Mesenchymal stem cell (in vitro differentiated cells and primary cell): Measurements from ENCODE around the gene PIGM.

Source experiments
- DNase-seq: peaks from one replicate; pipeline ENCODE4 v3.0.0-alpha.2; 2013
- H2AFZ ChIP-seq: one replicate; pipeline ENCODE4 v1.6.1; 2013; ENCODE audit warnings: low read depth, mild to moderate bottlenecking, control low read depth, inconsistent platforms, low read length, moderate library complexity
- H2AK5ac ChIP-seq: 2 replicates; pipeline ENCODE4 v1.6.1; 2013; ENCODE audit warnings: low read length, moderate library complexity, mild to moderate bottlenecking, inconsistent platforms; ENCODE audit not compliant: severe bottlenecking
- H2BK120ac ChIP-seq: one replicate; pipeline ENCODE4 v1.6.1; 2013; ENCODE audit warnings: low read depth, mild to moderate bottlenecking, inconsistent platforms, low read length, moderate library complexity
- H2BK12ac ChIP-seq, 2 experiments: one replicate each; pipeline ENCODE4 v1.6.1; 2013; ENCODE audit warnings: inconsistent platforms in 2 of 2, low read length in 2 of 2, mild to moderate bottlenecking in 2 of 2, moderate library complexity in 2 of 2, control low read depth in 1 of 2
- H2BK15ac ChIP-seq: one replicate; pipeline ENCODE4 v1.6.1; 2013; ENCODE audit warnings: mild to moderate bottlenecking, low read depth, inconsistent platforms; ENCODE audit not compliant: poor library complexity, severe bottlenecking
- H2BK5ac ChIP-seq: 2 replicates; pipeline ENCODE4 v1.6.1; 2013; ENCODE audit warnings: low read depth, mild to moderate bottlenecking, low read length, control low read depth, inconsistent platforms; ENCODE audit not compliant: poor library complexity, severe bottlenecking
- H3K14ac ChIP-seq, 2 experiments: one replicate each; pipeline ENCODE4 v1.6.1; 2013; ENCODE audit warnings: inconsistent platforms in 2 of 2, low read length in 2 of 2, control low read depth in 1 of 2, mild to moderate bottlenecking in 1 of 2, moderate library complexity in 1 of 2
- H3K18ac ChIP-seq, 2 experiments: one replicate each; pipeline ENCODE4 v1.6.1; 2013; ENCODE audit warnings: inconsistent platforms in 2 of 2, low read length in 2 of 2, control low read depth in 1 of 2, low read depth in 1 of 2, mild to moderate bottlenecking in 1 of 2
- H3K23ac ChIP-seq, 2 experiments: one replicate each; pipeline ENCODE4 v1.6.1; 2013; ENCODE audit warnings: inconsistent platforms in 2 of 2, low read length in 2 of 2, mild to moderate bottlenecking in 2 of 2, moderate library complexity in 2 of 2, control low read depth in 1 of 2
- H3K27ac ChIP-seq: 2 replicates; pipeline ENCODE4 v1.5.1; 2013; ENCODE audit warnings: mild to moderate bottlenecking, moderate library complexity, low read length, control low read depth, inconsistent platforms; ENCODE audit not compliant: poor library complexity, severe bottlenecking
- H3K27me3 ChIP-seq, 2 experiments: 2 replicates each; pipeline versions ENCODE4 v1.6.1 to v1.7.0; 2013; ENCODE audit warnings: low read length in 2 of 2, mild to moderate bottlenecking in 2 of 2, moderate library complexity in 2 of 2, control low read depth in 1 of 2, inconsistent platforms in 1 of 2; ENCODE audit not compliant: control insufficient read depth in 1 of 2, insufficient read depth in 1 of 2
- H3K36me3 ChIP-seq, 2 experiments: 2 replicates each; pipeline versions ENCODE4 v1.6.1 to v1.7.0; 2013; ENCODE audit warnings: low read length in 2 of 2, control low read depth in 1 of 2, inconsistent platforms in 1 of 2, low read depth in 1 of 2, mild to moderate bottlenecking in 1 of 2; ENCODE audit not compliant: insufficient read depth in 2 of 2, control insufficient read depth in 1 of 2
- H3K4ac ChIP-seq, 2 experiments: one replicate each; pipeline ENCODE4 v1.6.1; 2013; ENCODE audit warnings: inconsistent platforms in 2 of 2, low read length in 2 of 2, mild to moderate bottlenecking in 2 of 2, moderate library complexity in 2 of 2, control low read depth in 1 of 2, low read depth in 1 of 2
- H3K4me1 ChIP-seq: 2 replicates; pipeline ENCODE4 v1.6.1; 2013; ENCODE audit warnings: low read depth, low read length, control low read depth; ENCODE audit not compliant: control insufficient read depth, insufficient read depth
- H3K4me2 ChIP-seq: 2 replicates; pipeline ENCODE4 v1.6.1; 2013; ENCODE audit warnings: low read length, mild to moderate bottlenecking, inconsistent platforms; ENCODE audit not compliant: poor library complexity, severe bottlenecking
- H3K4me3 ChIP-seq, 2 experiments: 2 replicates each; pipeline versions ENCODE4 v1.5.1 to v1.7.0; 2013; ENCODE audit warnings: low read length in 2 of 2, mild to moderate bottlenecking in 2 of 2, control low read depth in 1 of 2, low read depth in 1 of 2; ENCODE audit not compliant: insufficient read depth in 1 of 2
- H3K79me1 ChIP-seq: replicated peaks from 2 replicates; pipeline ENCODE4 v1.6.1; 2013; ENCODE audit warnings: mild to moderate bottlenecking, control low read depth, low read length, inconsistent platforms; ENCODE audit not compliant: poor library complexity, severe bottlenecking
- H3K9ac ChIP-seq: 2 replicates; pipeline ENCODE4 v1.7.0; 2013; ENCODE audit warnings: mild to moderate bottlenecking, low read length, moderate library complexity
- H3K9me3 ChIP-seq: 2 replicates; pipeline ENCODE4 v1.7.0; 2013; ENCODE audit warnings: mild to moderate bottlenecking, low read length; ENCODE audit not compliant: control insufficient read depth
- H4K8ac ChIP-seq: one replicate; pipeline ENCODE4 v1.6.1; 2013; ENCODE audit warnings: inconsistent platforms, mild to moderate bottlenecking, low read length, moderate library complexity
- H4K91ac ChIP-seq: one replicate; pipeline ENCODE4 v1.6.1; 2013; ENCODE audit warnings: mild to moderate bottlenecking, low read length, inconsistent platforms
- WGBS: methylation state at CpG from one replicate; pipeline ENCODE4 v1.1.7; 2013; ENCODE audit warnings: mixed read lengths; 5-methylcytosine and 5-hydroxymethylcytosine counted together

PIGM gene

DNA sequence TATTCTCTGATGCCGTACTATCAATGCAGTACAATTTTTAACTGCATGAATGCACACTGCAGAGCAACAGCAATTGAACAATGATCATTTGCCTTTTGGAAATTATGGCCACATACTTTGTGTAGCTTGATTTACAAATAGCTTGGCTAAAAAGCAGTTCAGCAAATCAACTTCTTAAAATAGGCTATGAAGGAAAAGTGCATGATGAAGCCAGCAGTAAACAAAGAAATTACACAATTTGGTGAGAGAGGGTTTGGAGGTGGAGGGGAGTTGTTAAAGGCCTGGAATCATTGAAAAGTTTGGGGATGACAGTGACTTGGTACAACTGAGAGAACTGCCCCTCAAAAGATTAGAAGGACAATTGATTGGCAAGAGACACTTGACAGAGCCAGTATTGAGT, 6.5 kb downstream of the PIGM start:
- H3K27ac ChIP-seq = no peak overlapping the region
- H2BK120ac ChIP-seq = no peak overlapping the region
- H3K36me3 ChIP-seq = no peaks in the 10 kb centered on the region
- H3K9ac ChIP-seq = no peak overlapping the region
- H2AFZ ChIP-seq = no peak overlapping the region
- no peak overlapping the region for H3K4me2 ChIP-seq
- 100% methylated on average over 1 of the region's 1 CpG for WGBS
- no peak overlapping the region for H4K91ac ChIP-seq
- H3K4me3 ChIP-seq = no peak overlapping the region
- H3K9me3 ChIP-seq = no peaks in the 10 kb centered on the region
- no peak for DNase-seq
- no peak overlapping the region for H2BK12ac ChIP-seq
- H4K8ac ChIP-seq = no peak overlapping the region
- H3K4me1 ChIP-seq = no peaks in the 10 kb centered on the region
- H3K14ac ChIP-seq = no peak overlapping the region
- H3K18ac ChIP-seq = no peak overlapping the region
- no peak overlapping the region for H2BK15ac ChIP-seq
- no peak overlapping the region for H2BK5ac ChIP-seq
- H3K23ac ChIP-seq = no peak overlapping the region
- H3K4ac ChIP-seq = no peak overlapping the region
- peaks cover 3% of the 10 kb centered on the region for H3K79me1 ChIP-seq
- H2AK5ac ChIP-seq = no peak overlapping the region
- H3K27me3 ChIP-seq = peaks cover 0 to 5% of the 10 kb centered on the region in 2 experiments

DNA sequence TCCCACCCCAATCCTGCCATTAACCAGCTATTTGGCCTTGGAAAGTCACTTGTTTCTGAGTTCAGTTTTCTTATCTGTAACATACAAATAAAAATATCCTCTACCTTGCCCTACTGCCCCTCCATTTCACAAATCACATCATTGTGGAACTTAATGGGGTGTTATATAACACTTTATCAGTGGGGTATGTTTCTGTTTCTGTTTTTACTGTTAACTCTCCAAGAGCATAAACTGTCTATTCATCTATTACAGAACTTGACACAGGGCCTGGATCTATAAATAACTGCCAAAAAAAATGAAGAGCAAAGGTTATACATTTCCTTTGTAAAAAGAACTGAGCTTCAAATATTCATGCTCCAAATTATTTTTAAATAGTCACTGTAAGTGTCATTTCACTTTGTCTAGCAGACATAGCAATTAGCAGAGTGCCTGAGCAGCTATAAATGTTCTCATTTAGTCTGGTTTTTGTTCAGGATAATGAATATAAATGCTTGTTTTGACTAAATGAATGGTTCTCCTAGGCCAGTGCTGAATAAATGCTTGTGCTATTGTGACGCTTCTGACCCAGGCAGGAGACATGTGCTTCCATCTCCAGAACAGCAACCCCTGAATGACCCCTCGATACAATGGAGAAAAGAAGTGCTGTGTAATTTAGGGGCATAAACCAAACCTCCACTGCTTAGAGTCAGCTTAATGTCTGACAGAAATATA, 7.4 kb downstream of the PIGM start:
- no peak overlapping the region for H3K23ac ChIP-seq
- no peak overlapping the region for H3K18ac ChIP-seq
- H4K8ac ChIP-seq = no peak overlapping the region
- no peak overlapping the region for H3K4me3 ChIP-seq
- H3K14ac ChIP-seq = no peak overlapping the region
- H3K27me3 ChIP-seq = peaks cover 0 to 10% of the 10 kb centered on the region in 2 experiments
- no peak overlapping the region for H3K4me2 ChIP-seq
- no peak overlapping the region for H2AFZ ChIP-seq
- H3K9me3 ChIP-seq = no peaks in the 10 kb centered on the region
- no peak overlapping the region for H2BK15ac ChIP-seq
- no peaks in the 10 kb centered on the region for H3K36me3 ChIP-seq
- no peak overlapping the region for H2BK120ac ChIP-seq
- no peak overlapping the region for H2AK5ac ChIP-seq
- 94% methylated on average over 2 of the region's 2 CpGs for WGBS
- H3K4ac ChIP-seq = no peak overlapping the region
- no peak overlapping the region for H2BK5ac ChIP-seq
- H2BK12ac ChIP-seq = no peak overlapping the region
- no peak overlapping the region for H3K9ac ChIP-seq
- no peak overlapping the region for H4K91ac ChIP-seq
- no peaks in the 10 kb centered on the region for H3K79me1 ChIP-seq
- no peak for DNase-seq
- no peaks in the 10 kb centered on the region for H3K4me1 ChIP-seq
- H3K27ac ChIP-seq = no peak overlapping the region

DNA sequence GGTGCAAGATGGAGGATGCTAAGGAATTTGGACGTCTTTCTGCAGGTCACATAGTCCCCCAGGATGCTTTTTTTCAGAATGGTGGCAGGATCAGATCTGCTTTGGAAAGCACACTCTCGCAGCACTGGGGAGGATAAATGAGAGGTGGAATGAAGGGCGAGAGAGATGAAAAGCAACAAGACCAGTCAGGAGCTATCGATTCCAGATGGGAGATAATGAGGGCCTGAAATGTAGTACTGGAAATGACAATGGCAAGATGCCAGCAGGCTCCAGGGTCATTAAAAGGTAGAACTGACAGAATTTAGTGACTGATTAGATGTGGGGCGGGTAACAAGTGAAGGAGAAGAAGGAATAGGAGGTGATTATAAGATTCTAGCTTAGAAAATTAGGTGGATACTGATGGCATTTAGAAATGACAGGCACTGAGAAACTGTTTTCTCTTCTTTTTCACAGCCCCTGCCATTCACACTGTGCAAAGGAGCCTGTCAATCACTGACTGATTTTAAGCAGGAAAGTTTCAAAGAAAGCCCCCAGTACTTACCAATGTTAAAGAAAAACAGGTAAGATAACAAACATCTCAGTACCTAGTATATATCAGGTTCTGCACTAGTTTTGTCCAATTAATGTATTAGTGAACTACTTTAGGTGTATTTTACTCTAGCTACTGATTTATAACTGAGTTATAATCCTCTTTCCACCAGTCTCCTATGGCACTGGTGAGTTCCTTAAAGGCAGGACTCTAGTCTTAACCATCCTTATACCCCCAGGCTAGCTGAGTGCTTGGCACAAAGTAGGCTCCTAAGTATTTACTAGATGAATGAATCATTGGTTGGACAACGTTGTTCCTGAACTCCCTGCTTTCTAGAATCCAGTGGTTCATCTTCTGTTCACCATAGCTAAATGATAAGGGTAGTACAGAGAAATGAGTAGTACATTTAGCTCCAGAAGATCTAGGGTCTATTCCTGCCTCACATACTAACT, 9.2 kb downstream of the PIGM start:
- H3K23ac ChIP-seq = no peak overlapping the region
- WGBS = 73% methylated on average over 6 of the region's 6 CpGs
- H3K27ac ChIP-seq = no peak overlapping the region

DNA sequence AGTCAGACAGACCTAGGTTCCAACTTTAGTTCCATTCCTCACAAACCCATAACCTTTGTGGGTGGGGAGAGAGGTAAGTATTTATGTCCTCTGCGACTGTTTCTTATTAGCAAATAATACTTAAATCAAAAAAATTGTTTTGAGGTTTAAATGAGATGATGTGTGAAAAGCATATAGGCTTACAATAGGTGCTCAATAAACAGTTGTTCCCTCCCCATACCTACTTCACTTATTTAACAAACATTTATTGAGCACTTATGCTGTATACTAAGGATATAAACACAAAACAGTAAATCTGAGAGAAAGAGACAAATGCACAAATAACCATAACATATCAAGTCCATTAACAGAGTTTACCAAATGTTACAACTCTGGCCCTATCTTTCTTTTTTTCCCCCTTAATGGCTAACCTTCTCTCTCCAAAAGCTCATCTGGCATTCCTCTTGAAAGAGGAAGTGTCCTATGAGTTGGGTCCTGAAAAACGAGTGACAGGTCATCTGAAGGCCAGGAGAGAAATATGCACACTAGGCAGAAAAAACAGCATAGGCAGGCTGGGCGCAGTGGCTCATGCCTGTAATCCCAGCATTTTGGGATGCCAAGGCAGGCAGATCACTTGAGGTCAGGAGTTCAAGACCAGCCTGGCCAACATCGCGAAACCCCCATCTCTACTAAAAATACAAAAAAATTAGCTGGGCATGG, 10.3 kb downstream of the PIGM start:
- Histone ChIP-seq H2AK5ac (no peak overlapping the region), H3K4me1 (no peaks in the 10 kb centered on the region), H2BK12ac (no peak overlapping the region), H3K36me3 (no peaks in the 10 kb centered on the region), H3K27ac (no peak overlapping the region), H2AFZ (no peak overlapping the region), H3K4me2 (no peak overlapping the region), H2BK120ac (no peak overlapping the region), H3K18ac (no peak overlapping the region), H3K79me1 (no peaks in the 10 kb centered on the region), H2BK5ac (no peak overlapping the region), H3K14ac (no peak overlapping the region), H3K9me3 (no peaks in the 10 kb centered on the region), H4K8ac (no peak overlapping the region), H4K91ac (no peak overlapping the region), H3K23ac (no peak overlapping the region), H3K4ac (no peak overlapping the region), H3K4me3 (no peak overlapping the region), H3K9ac (no peak overlapping the region), H2BK15ac (no peak overlapping the region), H3K27me3 (peaks cover 0 to 19% of the 10 kb centered on the region in 2 experiments)
- 61% methylated on average over 2 of the region's 5 CpGs for WGBS
- no peak for DNase-seq

More for the DNA sequence above, 9.2 kb downstream of the PIGM start:
- H2BK12ac ChIP-seq = no peak overlapping the region
- no peak overlapping the region for H3K4ac ChIP-seq
- no peak overlapping the region for H3K9ac ChIP-seq
- H3K14ac ChIP-seq = no peak overlapping the region
- no peak overlapping the region for H2BK5ac ChIP-seq
- H3K27me3 ChIP-seq = peaks cover 0 to 15% of the 10 kb centered on the region in 2 experiments
- DNase-seq = no peak
- no peak overlapping the region for H4K91ac ChIP-seq
- no peaks in the 10 kb centered on the region for H3K36me3 ChIP-seq
- no peak overlapping the region for H3K4me3 ChIP-seq
- H4K8ac ChIP-seq = no peak overlapping the region
- H2AK5ac ChIP-seq = no peak overlapping the region
- no peak overlapping the region for H2AFZ ChIP-seq
- no peak overlapping the region for H2BK15ac ChIP-seq
- H3K18ac ChIP-seq = no peak overlapping the region
- no peaks in the 10 kb centered on the region for H3K79me1 ChIP-seq
- no peaks in the 10 kb centered on the region for H3K9me3 ChIP-seq
- no peaks in the 10 kb centered on the region for H3K4me1 ChIP-seq
- no peak overlapping the region for H3K4me2 ChIP-seq
- H2BK120ac ChIP-seq = no peak overlapping the region
